Psoas muscle (tissue), 8 donors: ENCODE results near the gene AKAP6. TPM values are rescaled to one million over a fixed set of nuclear protein-coding genes. Genes with fewer than 3 reads are reported as not detected.

ENCODE experiments used
- ATAC-seq, 4 donors: fragments of 200-7000 bp; cut with Tn5 transposase; one replicate each; pipeline ENCODE4 v1.9.1; 2020; ENCODE audit warnings: moderate library complexity in 3 of 4, mild to moderate bottlenecking in 2 of 4
- DNase-seq, 2 donors: peaks; one replicate each; pipeline ENCODE4 v3.0.0-alpha.2; 2020
- H3K27ac ChIP-seq: fragments of 200-600 bp; one replicate; pipeline ENCODE4 v1.8.0; 2022
- H3K27me3 ChIP-seq, 3 donors: fragments of 200-600 bp in 1 of 3; one replicate each; pipeline versions ENCODE4 v1.6.1 to v1.8.0; 2013 to 2022; ENCODE audit warnings: low read length in 2 of 3, mild to moderate bottlenecking in 2 of 3, moderate library complexity in 1 of 3; ENCODE audit not compliant: insufficient read depth in 3 of 3
- H3K36me3 ChIP-seq, 2 donors: fragments of 200-600 bp in 1 of 2; one replicate each; pipeline versions ENCODE4 v1.6.1 to v1.8.0; 2013 to 2022; ENCODE audit warnings: low read depth in 1 of 2, mild to moderate bottlenecking in 1 of 2, moderate library complexity in 1 of 2; ENCODE audit not compliant: insufficient read depth in 1 of 2
- H3K4me1 ChIP-seq: fragments of 200-600 bp; one replicate; pipeline ENCODE4 v1.8.0; 2022
- H3K4me3 ChIP-seq: fragments of 200-600 bp; one replicate; pipeline ENCODE4 v1.8.0; 2022; ENCODE audit warnings: mild to moderate bottlenecking
- H3K9me3 ChIP-seq: fragments of 200-600 bp; one replicate; pipeline ENCODE4 v1.8.0; 2022
- CTCF ChIP-seq: fragments of 200-600 bp; IDR thresholded peaks from one replicate; pipeline ENCODE4 v1.8.0; 2022; ENCODE audit warnings: antibody characterized with exemption
- WGBS, 3 donors: extraction: QIAGEN DNeasy Blood & Tissue Kit; methylation state at CpG; one replicate each; pipeline versions ENCODE4 v1.1.6 to v1.1.7; 2013; 5-methylcytosine and 5-hydroxymethylcytosine counted together
- intact Hi-C, 2 donors: fragments of 100-400 bp; cut with DNase I; formaldehyde crosslinking; loops; one replicate each; pipeline versions ENCODE4 v1.11.0 to v1.14.2; 2022
- polyA plus RNA-seq, 3 donors: library from polyadenylated mRNA; stranded (reverse); fragments of 200-250 nt; gene quantifications; one replicate each; pipeline ENCODE4 v1.2.3, GENCODE V29; 2013
- total RNA-seq, 4 donors: library from RNA; stranded (reverse); fragmentation: NEBNext Ultra II Directional in 2 of 4; extraction: Animal tissue kit (Norgen Biotek cat#: 25700) in 2 of 4; gene quantifications; one replicate each; pipeline versions ENCODE4 v1.2.1 to v1.2.4, GENCODE V29; 2021 to 2023
- donor health status: healthy with polysubstance abuse.
- donor health status: DM: no; HTN: no; CAD: no; lungs with moderate emphysema.
- donor health status: Bipolar disorder and iron deficiency.
- donor health status: healthy.
- donor health status: DM: yes; HTN: yes; CAD: no.
- donor health status: DM: no; HTN: no; CAD: no.
- donor health status: DM: no; HTN: no; CAD: no.
- donor health status: DM: yes; HTN: yes; CAD: no.

Gene AKAP6
- total and polyA plus RNA-seq, 7 donors, result 9.1 to 173 (median 113) TPM

- intact Hi-C loops, result loop anchor here (10.0 kb wide), 2 partner anchors 47 to 107 kb away; no protein-coding TSS in a partner anchor
- H3K4me1 ChIP-seq, result peaks cover 59% of the 10 kb centered on the region
- H3K27ac ChIP-seq, result no peak overlapping the region
- no peaks in the 10 kb centered on the region for H3K9me3 ChIP-seq
- 92 to 96% (median 96%) methylated on average over 2 of the region's 2 CpGs for WGBS, 3 donors
- H3K36me3 ChIP-seq, result peaks cover 0 to 33% of the 10 kb centered on the region in 2 donors
- TF ChIP-seq CTCF, result no peak
- no peak for ATAC-seq
- H3K4me3 ChIP-seq, result no peak overlapping the region
- no peaks in the 10 kb centered on the region for H3K27me3 ChIP-seq
- no peak for DNase-seq
These were observed 268.7 kb downstream of the AKAP6 start for GRCh38 chr14:32597771-32598170.

- intact Hi-C loops, result no loop called here
These were observed 272.0 kb downstream of the AKAP6 start for GRCh38 chr14:32601069-32601468.

GRCh38 chr14:32601906-32602305 lies 272.8 kb downstream of the AKAP6 start:
- DNase-seq, result no peak
- ATAC-seq, result peak in 2 of 4 donors; percentile 43 to 57
- Histone ChIP-seq H3K27ac (no peak overlapping the region), H3K4me3 (no peak overlapping the region), H3K27me3 (no peaks in the 10 kb centered on the region), H3K36me3 (peaks cover 0 to 37% of the 10 kb centered on the region in 2 donors), H3K4me1 (peaks cover 35% of the 10 kb centered on the region), H3K9me3 (no peaks in the 10 kb centered on the region)
- TF ChIP-seq CTCF, result no peak
- WGBS, 3 donors, result 47 to 64% (median 51%) methylated on average over 3 of the region's 3 CpGs
- intact Hi-C loops, result no loop called here

More at GRCh38 chr14:32601069-32601468, 272.0 kb downstream of the AKAP6 start:
- Histone ChIP-seq H3K4me1 (peaks cover 35% of the 10 kb centered on the region), H3K9me3 (no peaks in the 10 kb centered on the region), H3K4me3 (no peak overlapping the region), H3K27ac (no peak overlapping the region), H3K27me3 (no peaks in the 10 kb centered on the region), H3K36me3 (peaks cover 0 to 37% of the 10 kb centered on the region in 2 donors)
- no peak for TF ChIP-seq CTCF
- WGBS, 3 donors, result 89 to 94% (median 90%) methylated on average over 2 of the region's 2 CpGs
- no peak for ATAC-seq
- no peak for DNase-seq

GRCh38 chr14:32602699-32603098 lies 273.6 kb downstream of the AKAP6 start:
- peak in 3 of 4 donors; percentile 53 to 63 (median 54) for ATAC-seq
- DNase-seq, result no peak
- no peak for TF ChIP-seq CTCF
- Histone ChIP-seq H3K4me1 (peaks cover 35% of the 10 kb centered on the region), H3K36me3 (peaks cover 0 to 37% of the 10 kb centered on the region in 2 donors), H3K9me3 (no peaks in the 10 kb centered on the region), H3K27ac (no peak overlapping the region), H3K27me3 (no peaks in the 10 kb centered on the region), H3K4me3 (no peak overlapping the region)
- intact Hi-C loops, result no loop called here
- WGBS, 3 donors, result 47 to 57% (median 48%) methylated on average over 7 of the region's 7 CpGs

GRCh38 chr14:32603992-32604565 lies 275.0 kb downstream of the AKAP6 start:
- no peaks in the 10 kb centered on the region for H3K9me3 ChIP-seq
- WGBS, 3 donors, result 95 to 96% (median 96%) methylated on average over 2 of the region's 2 CpGs
- H3K36me3 ChIP-seq, result peaks cover 0 to 37% of the 10 kb centered on the region in 2 donors
- DNase-seq, result no peak
- intact Hi-C loops, result no loop called here
- H3K27me3 ChIP-seq, result no peaks in the 10 kb centered on the region
- peaks cover 48% of the 10 kb centered on the region for H3K4me1 ChIP-seq
- no peak for TF ChIP-seq CTCF
- no peak overlapping the region for H3K4me3 ChIP-seq
- H3K27ac ChIP-seq, result no peak overlapping the region
- ATAC-seq, result no peak
